ENCODE data around the gene ASPRV1. TPM values are rescaled to one million over a fixed set of nuclear protein-coding genes. Genes with fewer than 3 reads are reported as not detected.
A peak's percentile ranks its signal among the peaks of the same experiment; 100 is the strongest.

Gene ASPRV1
- total and polyA plus RNA-seq, 10 of the 15 experiments (the other 5 are each of a cell fraction or from before 2014, with no cell fraction given): 0.11 to 1.1 (median 0.33) TPM

- no peak for ATAC-seq
- Histone ChIP-seq H3K9me3 (replicated peaks; ENCODE audit: control insufficient read depth, insufficient read depth, low read length) (no peaks in the 10 kb centered on the region), H3K4me1 (ENCODE audit: control insufficient read depth, insufficient read depth, low read length) (peaks cover 8% of the 10 kb centered on the region; the same call in 1 of the 2 replicates), H3K4me3 (peak within 1 kb of the TSS; percentile 89), H3K27ac (ENCODE audit: control insufficient read depth, insufficient read depth) (peak within 1 kb of the TSS; percentile 86), H2AFZ (ENCODE audit: control insufficient read depth, low read depth, low read length) (peak within 1 kb of the TSS; percentile 68), H4K20me1 (ENCODE audit: control insufficient read depth, insufficient read depth) (no peaks in the 10 kb centered on the region), H3K36me3 (ENCODE audit: control insufficient read depth in 2 of 2, insufficient read depth in 2 of 2, low read length in 1 of 2) (0 out of 4 replicates have a peak, but pooled peaks cover 0 to 2% of the 10 kb centered on the region in 2 experiments), H3K4me2 (ENCODE audit: control insufficient read depth, insufficient read depth) (peak within 1 kb of the TSS; percentile 88), H3K27me3 (replicated peaks in 1 of 2; ENCODE audit: control insufficient read depth in 2 of 2, insufficient read depth in 2 of 2, low read length in 1 of 2) (no peaks in the 10 kb centered on the region), H3K79me2 (ENCODE audit: control insufficient read depth, insufficient read depth, low read length) (peaks cover 8% of the 10 kb centered on the region), H3K9ac (ENCODE audit: control insufficient read depth, insufficient read depth, low read length) (peak within 1 kb of the TSS; percentile 85)
- RAD21 ChIA-PET (ENCODE audit: unreplicated experiment): interaction anchor here (0.6 to 8.6 kb wide), 38 partner anchors 9 to 388 kb away, joined by 3 to 154 read pairs (median 9); partner anchors contain the start of genes C2orf42, FAM136A, PCYOX1 and SNRNP27
- POLR2A ChIA-PET: interaction anchor here (0.5 to 6.2 kb wide), 33 partner anchors 9 to 529 kb away, joined by 3 to 75 read pairs (median 5); partner anchors contain the start of genes C2orf42, SNRNP27, SNRPG and TIA1
- CTCF ChIA-PET: interaction anchor here (0.6 to 6.5 kb wide), 30 partner anchors 13 to 732 kb away, joined by 3 to 111 read pairs (median 6); partner anchors contain the start of genes C2orf42, FAM136A, SNRNP27 and SNRPG
- SMC1A ChIA-PET (ENCODE audit: uncharacterized antibody, unreplicated experiment): interaction anchor here (0.7 to 8.9 kb wide), 32 partner anchors 8 to 529 kb away, joined by 3 to 126 read pairs (median 8); partner anchors contain the start of genes C2orf42, FAM136A, PCBP1 and SNRNP27
- 1% methylated on average over 69 of the region's 81 CpGs for WGBS (ENCODE audit: insufficient coverage, insufficient replicate concordance, low lambda C conversion rate, missing lambda C conversion rate)
- intact Hi-C loops (cut with micrococcal nuclease; ENCODE audit: unreplicated experiment): loop anchor here (1.0 to 10.0 kb wide), 7 partner anchors 154 to 700 kb away; partner anchors contain the start of genes C2orf42 and PCBP1
- in situ Hi-C loops (cut with MboI): loop anchor here (5.0 kb wide), 1 partner anchor 157 kb away; no protein-coding TSS in a partner anchor
- FAIRE-seq: no peak
- BruUV-seq (replicated peaks): no TSS peak
- no peak for DNase-seq (ENCODE audit: low read depth, low spot score)
- no peak for TF ChIP-seq NR2F1 (conservative IDR thresholded peaks at IDR 0.05)
- no peak for TF ChIP-seq NRF1 (conservative IDR thresholded peaks at IDR 0.05; ENCODE audit: low read depth, low read length)
- TF ChIP-seq NFYB (IDR thresholded peaks at IDR 0.05; ENCODE audit: insufficient read depth, low read depth, low read length): 0 out of 2 replicates have a peak, but pooled peaks have one; percentile 93
- TF ChIP-seq RFX5 (IDR thresholded peaks at IDR 0.05; ENCODE audit: low read depth, low read length): no peak
- TF ChIP-seq POU2F2 (IDR thresholded peaks at IDR 0.05; ENCODE audit: borderline replicate concordance, low read depth, low read length): 0 out of 3 replicates have a peak, but pooled peaks have one; percentile 11
- TF ChIP-seq CBX5 (IDR thresholded peaks at IDR 0.05; ENCODE audit: low read depth): no peak
- TF ChIP-seq TAF1 (IDR thresholded peaks at IDR 0.05; ENCODE audit: borderline replicate concordance, low read depth, low read length): peak; percentile 91
- TF ChIP-seq NBN (IDR thresholded peaks at IDR 0.05): 0 out of 2 replicates have a peak, but pooled peaks have one; percentile 5
- TF ChIP-seq ATF7 (IDR thresholded peaks at IDR 0.05; ENCODE audit: low read depth): no peak
- peak; percentile 91 for TF ChIP-seq POLR2AphosphoS5 (IDR thresholded peaks at IDR 0.05; ENCODE audit: low read length)
- 0 out of 2 replicates have a peak, but pooled peaks have one; percentile 41 for TF ChIP-seq DPF2 (IDR thresholded peaks at IDR 0.05)
- peak; percentile 73; the same call in 1 of the 2 replicates for TF ChIP-seq SIN3A (IDR thresholded peaks at IDR 0.05; ENCODE audit: low read depth, low read length)
- TF ChIP-seq PKNOX1 (IDR thresholded peaks at IDR 0.05): no peak
- no peak for TF ChIP-seq JUND (IDR thresholded peaks at IDR 0.05; ENCODE audit: low read depth, low read length)
- peak; percentile 6; the same call in 1 of the 2 replicates for TF ChIP-seq FOXK2 (IDR thresholded peaks at IDR 0.05)
- no peak for TF ChIP-seq ESRRA (IDR thresholded peaks at IDR 0.05; ENCODE audit: low read length)
- peak; percentile 6 for TF ChIP-seq E4F1 (IDR thresholded peaks at IDR 0.05; ENCODE audit: borderline replicate concordance, partially characterized antibody)
- TF ChIP-seq BACH1 (IDR thresholded peaks at IDR 0.05; ENCODE audit: borderline replicate concordance): peak; percentile 87
- no peak for TF ChIP-seq YBX1 (IDR thresholded peaks at IDR 0.05)
- TF ChIP-seq GATAD2B (conservative IDR thresholded peaks at IDR 0.05; ENCODE audit: low read depth): peak; percentile 63; the same call in 1 of the 2 replicates
Measured at GRCh38 chr2:69914950-69915945, 46.2 kb downstream of the ASPRV1 start, which contains the start of gene MXD1. Gene MXD1, plus strand, starts transcription at chr2:69915109. Its CDS starts 222 bp downstream, at chr2:69915331.
